ENCODE measurements around the gene MAPKBP1.

- TF ChIP-seq CTCF (IDR thresholded peaks at IDR 0.05) (no peak), POLR2A (IDR thresholded peaks at IDR 0.05) (no peak), EP300 (IDR thresholded peaks at IDR 0.05) (no peak)
Measured at GRCh38 chr15:41869770-41870688, 95.7 kb downstream of the MAPKBP1 start.
